Brain microvascular endothelial cell (primary cell): ENCODE results near the gene HYAL3.

ENCODE experiments used
- DNase-seq: peaks from one replicate; pipeline ENCODE4 v3.0.0-alpha.2; 2020
- H3K27ac ChIP-seq: fragments of 250-450 bp; sonication (Bioruptor Pico); 2 replicates; pipeline ENCODE4 v1.5.1; 2020; ENCODE audit warnings: mild to moderate bottlenecking, moderate library complexity
- H3K27me3 ChIP-seq: fragments of 250-450 bp; sonication (Bioruptor Pico); replicated peaks from 2 replicates; pipeline ENCODE4 v1.5.1; 2020; ENCODE audit warnings: mild to moderate bottlenecking
- H3K36me3 ChIP-seq: fragments of 250-450 bp; sonication (Bioruptor Pico); replicated peaks from 2 replicates; pipeline ENCODE4 v1.5.1; 2020; ENCODE audit warnings: mild to moderate bottlenecking
- H3K4me3 ChIP-seq: 2 replicates; pipeline ENCODE4 v1.5.1; 2011; ENCODE audit warnings: low read depth, mild to moderate bottlenecking, control low read depth, low read length, moderate library complexity
- CTCF ChIP-seq: IDR thresholded peaks from 2 replicates; pipeline ENCODE4 v1.5.1; 2011; ENCODE audit warnings: low read depth, mild to moderate bottlenecking, moderate library complexity, low read length, control low read depth, inconsistent platforms; ENCODE audit errors: missing control alignments
- in situ Hi-C: cut with HindIII; loops from 2 replicates; pipeline ENCODE4 v1.10.0; 2017; ENCODE audit warnings: low sequenced_read_pairs, low pct_ligation_motif_present

The HYAL3 gene

GRCh38 chr3:50331364-50331907 lies 32.2 kb upstream of the HYAL3 start:
- Histone ChIP-seq H3K36me3 (peaks cover 27% of the 10 kb centered on the region), H3K4me3 (no peak overlapping the region), H3K27ac (no peak overlapping the region), H3K27me3 (no peaks in the 10 kb centered on the region)
- no peak for TF ChIP-seq CTCF
- no peak for DNase-seq
- in situ Hi-C loops = no loop called here

- no peak overlapping the region for H3K4me3 ChIP-seq
- H3K27ac ChIP-seq = no peak overlapping the region
- H3K36me3 ChIP-seq = peaks cover 30% of the 10 kb centered on the region
- H3K27me3 ChIP-seq = no peaks in the 10 kb centered on the region
- no peak for DNase-seq
- in situ Hi-C loops = no loop called here
- no peak for TF ChIP-seq CTCF
Observed at GRCh38 chr3:50330330-50330729, 31.1 kb upstream of the HYAL3 start.

- peaks cover 30% of the 10 kb centered on the region for H3K36me3 ChIP-seq
- in situ Hi-C loops = no loop called here
- DNase-seq = peak; percentile 95
Observed at GRCh38 chr3:50327943-50328691, 28.9 kb upstream of the HYAL3 start, which contains the start of gene TUSC2. TSS of gene TUSC2 (minus strand) at chr3:50328223. CDS start at chr3:50328099, 124 bp downstream.

GRCh38 chr3:50327129-50327528 lies 27.9 kb upstream of the HYAL3 start:
- in situ Hi-C loops = no loop called here
- no peaks in the 10 kb centered on the region for H3K27me3 ChIP-seq
- DNase-seq = no peak
- H3K27ac ChIP-seq = no peak overlapping the region
- peaks cover 30% of the 10 kb centered on the region for H3K36me3 ChIP-seq
- H3K4me3 ChIP-seq = peak overlapping the region; percentile 84
- TF ChIP-seq CTCF = no peak

More at GRCh38 chr3:50327943-50328691, 28.9 kb upstream of the HYAL3 start, which contains the start of gene TUSC2:
- TF ChIP-seq CTCF = no peak
- Histone ChIP-seq H3K27ac (peak within 1 kb of the TSS; percentile 26), H3K4me3 (peak within 1 kb of the TSS; percentile 84), H3K27me3 (no peaks in the 10 kb centered on the region)

GRCh38 chr3:50326182-50326541 lies 27.0 kb upstream of the HYAL3 start:
- no peak for TF ChIP-seq CTCF

More at GRCh38 chr3:50326182-50326541, 27.0 kb upstream of the HYAL3 start:
- in situ Hi-C loops = no loop called here
- no peak overlapping the region for H3K27ac ChIP-seq
- no peak for DNase-seq
- H3K4me3 ChIP-seq = no peak overlapping the region
- no peaks in the 10 kb centered on the region for H3K27me3 ChIP-seq
- H3K36me3 ChIP-seq = peaks cover 22% of the 10 kb centered on the region
